OCI-LY1 (cell line): Measurements from ENCODE around the gene CRACDL.

Experiments
- H2AFZ ChIP-seq: fragments of 200-600 bp; sonication (generic), shearing (Covaris generic); 2 replicates; pipeline ENCODE4 v1.6.0; 2014; ENCODE audit warnings: antibody characterized with exemption, mild to moderate bottlenecking, low read length
- H3F3A ChIP-seq: fragments of 200-600 bp; sonication (generic), shearing (Covaris generic); 2 replicates; pipeline ENCODE4 v1.6.0; 2014; ENCODE audit warnings: mild to moderate bottlenecking, antibody characterized with exemption, low read length, moderate library complexity; ENCODE audit not compliant: insufficient read depth
- H3K27ac ChIP-seq: fragments of 200-600 bp; sonication (generic); 2 replicates; pipeline ENCODE4 v1.5.1; 2014; ENCODE audit warnings: low read length, mixed run types, mild to moderate bottlenecking, low read depth; ENCODE audit not compliant: poor library complexity, severe bottlenecking
- H3K27me3 ChIP-seq: fragments of 200-600 bp; sonication (generic); 2 replicates; pipeline ENCODE4 v1.6.0; 2014; ENCODE audit warnings: antibody characterized with exemption, mild to moderate bottlenecking, low read length, moderate library complexity; ENCODE audit not compliant: insufficient read depth
- H3K36me3 ChIP-seq: fragments of 200-600 bp; sonication (generic); 2 replicates; pipeline ENCODE4 v1.6.1; 2014; ENCODE audit warnings: mild to moderate bottlenecking, antibody characterized with exemption, low read length, moderate library complexity, mixed read lengths; ENCODE audit not compliant: insufficient read depth
- H3K4me1 ChIP-seq: fragments of 200-600 bp; sonication (generic); 2 replicates; pipeline ENCODE4 v1.5.1; 2014; ENCODE audit warnings: mild to moderate bottlenecking, low read length, moderate library complexity; ENCODE audit not compliant: insufficient read depth, severe bottlenecking
- H3K4me2 ChIP-seq: fragments of 200-600 bp; sonication (generic), shearing (Covaris generic); 2 replicates; pipeline ENCODE4 v1.6.1; 2014; ENCODE audit warnings: low read length
- H3K4me3 ChIP-seq: fragments of 200-600 bp; sonication (generic); 2 replicates; pipeline ENCODE4 v1.5.1; 2014; ENCODE audit warnings: low read length, low read depth, mild to moderate bottlenecking, mixed read lengths; ENCODE audit not compliant: poor library complexity, severe bottlenecking
- H3K79me2 ChIP-seq: fragments of 200-600 bp; shearing (Covaris generic); 2 replicates; pipeline ENCODE4 v1.6.1; 2016; ENCODE audit warnings: mixed run types, low read length, mixed read lengths; ENCODE audit not compliant: insufficient read depth
- H3K9ac ChIP-seq: fragments of 200-600 bp; sonication (generic), shearing (Covaris generic); 2 replicates; pipeline ENCODE4 v1.6.1; 2014; ENCODE audit warnings: mild to moderate bottlenecking, low read length, mixed read lengths
- H3K9me2 ChIP-seq: fragments of 200-600 bp; sonication (generic), shearing (Covaris generic); 2 replicates; pipeline ENCODE4 v1.6.1; 2014; ENCODE audit warnings: low read depth, mild to moderate bottlenecking, low read length, mixed read lengths
- H3K9me3 ChIP-seq: fragments of 200-600 bp; shearing (Covaris generic); 2 replicates; pipeline ENCODE4 v1.6.1; 2014; ENCODE audit warnings: low read length, mixed read lengths
- H4K20me1 ChIP-seq: fragments of 200-600 bp; sonication (generic), shearing (Covaris generic); 2 replicates; pipeline ENCODE4 v1.6.0; 2016; ENCODE audit warnings: mild to moderate bottlenecking, low read length; ENCODE audit not compliant: insufficient read depth
- EZH2 ChIP-seq: fragments of 200-600 bp; sonication (generic), shearing (Covaris generic); IDR thresholded peaks from 2 replicates; pipeline ENCODE4 v1.8.0; 2017; ENCODE audit warnings: borderline replicate concordance, mixed run types, mild to moderate bottlenecking, antibody characterized with exemption, low read length, moderate library complexity, mixed read lengths
- TF ChIP-seq, protein P1 (sequence below): fragments of 200-600 bp; sonication (generic), shearing (Covaris generic); IDR thresholded peaks from 2 replicates; pipeline ENCODE4 v1.5.1; 2017; ENCODE audit warnings: mild to moderate bottlenecking, antibody characterized with exemption, low read length, moderate library complexity, mixed read lengths

CRACDL gene

DNA sequence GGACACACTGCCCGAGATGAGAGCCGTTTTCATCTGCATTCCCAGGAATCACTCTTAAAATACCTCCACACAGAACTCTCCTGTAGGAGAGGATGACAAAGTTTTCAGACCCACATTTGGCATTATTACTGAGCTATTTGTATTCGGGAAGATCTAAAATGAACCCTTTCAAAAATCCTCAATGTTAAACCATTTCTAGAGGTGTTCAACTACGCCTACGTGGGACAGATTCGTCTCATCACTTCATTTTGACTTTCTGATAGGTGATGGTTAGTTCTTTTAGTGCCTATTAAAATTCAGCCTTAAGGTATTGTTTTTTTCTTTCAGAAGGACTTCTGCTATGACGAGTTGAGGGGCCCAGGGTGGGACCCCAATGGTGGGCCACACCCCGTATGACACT lies 133.7 kb downstream of the CRACDL start:
- Histone ChIP-seq H4K20me1 (no peaks in the 10 kb centered on the region), H3K4me1 (no peaks in the 10 kb centered on the region), H3K4me3 (no peak overlapping the region), H2AFZ (no peak overlapping the region), H3K9ac (no peak overlapping the region), H3K4me2 (no peak overlapping the region), H3K79me2 (no peaks in the 10 kb centered on the region), H3K9me2 (no peaks in the 10 kb centered on the region), H3K36me3 (no peaks in the 10 kb centered on the region), H3K27ac (no peak overlapping the region), H3F3A (no peaks in the 10 kb centered on the region), H3K9me3 (no peaks in the 10 kb centered on the region), H3K27me3 (no peaks in the 10 kb centered on the region)
- no peak for TF ChIP-seq EZH2
- TF ChIP-seq, protein P1, sequence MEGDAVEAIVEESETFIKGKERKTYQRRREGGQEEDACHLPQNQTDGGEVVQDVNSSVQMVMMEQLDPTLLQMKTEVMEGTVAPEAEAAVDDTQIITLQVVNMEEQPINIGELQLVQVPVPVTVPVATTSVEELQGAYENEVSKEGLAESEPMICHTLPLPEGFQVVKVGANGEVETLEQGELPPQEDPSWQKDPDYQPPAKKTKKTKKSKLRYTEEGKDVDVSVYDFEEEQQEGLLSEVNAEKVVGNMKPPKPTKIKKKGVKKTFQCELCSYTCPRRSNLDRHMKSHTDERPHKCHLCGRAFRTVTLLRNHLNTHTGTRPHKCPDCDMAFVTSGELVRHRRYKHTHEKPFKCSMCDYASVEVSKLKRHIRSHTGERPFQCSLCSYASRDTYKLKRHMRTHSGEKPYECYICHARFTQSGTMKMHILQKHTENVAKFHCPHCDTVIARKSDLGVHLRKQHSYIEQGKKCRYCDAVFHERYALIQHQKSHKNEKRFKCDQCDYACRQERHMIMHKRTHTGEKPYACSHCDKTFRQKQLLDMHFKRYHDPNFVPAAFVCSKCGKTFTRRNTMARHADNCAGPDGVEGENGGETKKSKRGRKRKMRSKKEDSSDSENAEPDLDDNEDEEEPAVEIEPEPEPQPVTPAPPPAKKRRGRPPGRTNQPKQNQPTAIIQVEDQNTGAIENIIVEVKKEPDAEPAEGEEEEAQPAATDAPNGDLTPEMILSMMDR, result no peak

DNA sequence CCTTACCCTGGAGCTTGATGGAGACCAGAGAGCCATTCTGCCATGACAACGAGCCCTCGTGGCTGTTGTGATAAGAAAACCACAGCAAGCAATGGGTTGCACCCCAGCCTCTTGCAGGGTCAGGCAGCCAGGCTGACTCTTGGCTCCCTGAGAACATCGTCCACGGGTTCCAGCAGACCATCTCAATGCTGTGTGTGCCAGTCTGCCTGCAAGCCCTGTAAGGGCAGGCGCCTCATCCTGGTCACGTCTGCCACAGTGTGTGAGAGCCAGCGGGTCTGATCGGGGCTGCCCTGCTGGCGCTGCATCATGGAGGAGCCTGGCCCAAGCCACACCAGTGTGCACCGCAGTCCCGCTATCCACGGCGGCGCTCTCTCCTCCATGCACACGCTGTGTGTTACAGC lies 134.1 kb downstream of the CRACDL start:
- no peak overlapping the region for H3K4me2 ChIP-seq
- no peak overlapping the region for H3K9ac ChIP-seq
- no peaks in the 10 kb centered on the region for H3K79me2 ChIP-seq
- no peak overlapping the region for H2AFZ ChIP-seq
- H3F3A ChIP-seq, result no peaks in the 10 kb centered on the region
- no peaks in the 10 kb centered on the region for H4K20me1 ChIP-seq
- no peaks in the 10 kb centered on the region for H3K36me3 ChIP-seq
- H3K4me1 ChIP-seq, result no peaks in the 10 kb centered on the region
- H3K9me3 ChIP-seq, result no peaks in the 10 kb centered on the region
- H3K9me2 ChIP-seq, result no peaks in the 10 kb centered on the region
- no peak overlapping the region for H3K27ac ChIP-seq
- no peak overlapping the region for H3K4me3 ChIP-seq
- no peak for TF ChIP-seq EZH2
- TF ChIP-seq, protein P1, result no peak
- H3K27me3 ChIP-seq, result no peaks in the 10 kb centered on the region

DNA sequence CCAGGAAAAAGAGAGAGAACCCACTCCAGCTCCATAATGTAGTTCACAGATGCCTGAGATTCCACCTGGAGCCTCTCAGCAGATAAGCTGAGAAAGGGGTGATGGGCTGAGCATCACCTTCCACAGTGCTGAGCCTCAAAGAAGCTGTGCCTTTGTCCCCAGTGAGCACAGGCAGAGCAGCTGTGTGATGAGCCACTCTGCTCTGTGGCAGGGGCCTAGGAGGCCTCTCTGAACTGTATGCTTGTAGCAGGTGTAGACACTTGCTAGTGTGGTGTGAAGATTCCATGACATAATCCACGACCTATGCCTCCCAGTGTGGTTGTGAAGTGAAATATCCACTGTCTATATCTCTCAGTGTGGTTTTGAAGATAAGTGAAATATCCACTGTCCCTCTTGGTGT lies 134.7 kb downstream of the CRACDL start:
- no peak overlapping the region for H3K27ac ChIP-seq
- no peak overlapping the region for H3K9ac ChIP-seq
- no peaks in the 10 kb centered on the region for H3K27me3 ChIP-seq
- H3K4me2 ChIP-seq, result no peak overlapping the region
- TF ChIP-seq, protein P1, result no peak
- no peak for TF ChIP-seq EZH2
- H3K4me1 ChIP-seq, result no peaks in the 10 kb centered on the region
- H3K9me3 ChIP-seq, result no peaks in the 10 kb centered on the region
- H3K36me3 ChIP-seq, result no peaks in the 10 kb centered on the region
- H2AFZ ChIP-seq, result no peak overlapping the region
- H3K9me2 ChIP-seq, result no peaks in the 10 kb centered on the region
- no peak overlapping the region for H3K4me3 ChIP-seq
- no peaks in the 10 kb centered on the region for H4K20me1 ChIP-seq
- H3F3A ChIP-seq, result no peaks in the 10 kb centered on the region
- H3K79me2 ChIP-seq, result no peaks in the 10 kb centered on the region
